HEK293 (cell line): ENCODE data around the gene ADAMTS4.
A peak's percentile ranks its signal among the peaks of the same experiment; 100 is the strongest.

ENCODE experiments used
- CTCF ChIA-PET: fragments of 350-600 bp; formaldehyde crosslinking; extraction: SDS; loops from one replicate; lab custom pipeline; 2021; ENCODE audit warnings: antibody characterized with exemption; lab: Yijun Ruan, JAX
- POLR2A ChIA-PET: fragments of 300-600 bp; formaldehyde crosslinking; extraction: SDS; loops from one replicate; lab custom pipeline; 2020; ENCODE audit warnings: antibody characterized with exemption, inconsistent platforms; lab: Yijun Ruan, JAX
- H3K27ac ChIP-seq: fragments of 200-500 bp; sonication (Bioruptor generic); 2 replicates; pipeline ENCODE4 v1.5.1; 2014; ENCODE audit warnings: low read depth, low read length, control low read depth, inconsistent platforms; ENCODE audit errors: extremely low read depth
- H3K36me3 ChIP-seq, 2 experiments: fragments of 200-500 bp in 1 of 2; sonication (Bioruptor generic) in 1 of 2; 1 replicate in 1 of 2; 2 replicates in 1 of 2; pipeline ENCODE4 v1.5.1; 2014 to 2017; ENCODE audit warnings: inconsistent platforms in 2 of 2, low read length in 2 of 2; ENCODE audit not compliant: control insufficient read depth in 2 of 2, insufficient read depth in 1 of 2
- H3K4me1 ChIP-seq: fragments of 200-500 bp; sonication (Bioruptor generic); 2 replicates; pipeline ENCODE4 v1.5.1; 2014; ENCODE audit warnings: mild to moderate bottlenecking, low read length, inconsistent platforms; ENCODE audit not compliant: control insufficient read depth, insufficient read depth
- H3K4me3 ChIP-seq: 2 replicates; pipeline ENCODE4 v1.5.1; 2011; ENCODE audit warnings: low read depth, mild to moderate bottlenecking, control low read depth, low read length, moderate library complexity
- H3K9me3 ChIP-seq: fragments of 200-500 bp; sonication (Bioruptor generic); 2 replicates; pipeline ENCODE4 v1.5.1; 2014; ENCODE audit warnings: low read depth, low read length, inconsistent platforms; ENCODE audit not compliant: control insufficient read depth, insufficient read depth
- EGR2 ChIP-seq: fragments of 450-650 bp; formaldehyde crosslinking; IDR thresholded peaks from 2 replicates; pipeline ENCODE4 v1.5.1; 2016; ENCODE audit warnings: low read depth, missing biosample characterization, missing genetic modification characterization
- HOXC10 ChIP-seq: sonication (generic); formaldehyde crosslinking; IDR thresholded peaks from 2 replicates; pipeline ENCODE4 v1.8.1; 2023; ENCODE audit warnings: mild to moderate bottlenecking, missing genetic modification reagents
- REPIN1 ChIP-seq: fragments of 450-650 bp; formaldehyde crosslinking; IDR thresholded peaks from 2 replicates; pipeline ENCODE4 v1.5.1; 2017; ENCODE audit warnings: missing biosample characterization, missing genetic modification characterization, low read depth
- SP2 ChIP-seq: fragments of 450-650 bp; formaldehyde crosslinking; IDR thresholded peaks from 2 replicates; pipeline ENCODE4 v1.5.1; 2016; ENCODE audit warnings: missing biosample characterization, missing genetic modification characterization
- TRIM28 ChIP-seq: IDR thresholded peaks from 2 replicates; pipeline ENCODE4 v1.6.1; 2011; ENCODE audit warnings: low read length, control low read depth, borderline replicate concordance
- YY2 ChIP-seq: fragments of 450-650 bp; formaldehyde crosslinking; IDR thresholded peaks from 2 replicates; pipeline ENCODE4 v1.5.1; 2016; ENCODE audit warnings: missing biosample characterization, missing genetic modification characterization
- ZBTB49 ChIP-seq: fragments of 450-650 bp; formaldehyde crosslinking; IDR thresholded peaks from 2 replicates; pipeline ENCODE4 v1.5.1; 2016; ENCODE audit warnings: missing biosample characterization, missing genetic modification characterization, low read depth
- ZEB2 ChIP-seq: fragments of 450-650 bp; formaldehyde crosslinking; IDR thresholded peaks from 2 replicates; pipeline ENCODE4 v1.5.1; 2016; ENCODE audit warnings: missing biosample characterization, missing genetic modification characterization
- ZIC2 ChIP-seq: fragments of 450-650 bp; formaldehyde crosslinking; IDR thresholded peaks from 2 replicates; pipeline ENCODE4 v1.5.1; 2016; ENCODE audit warnings: missing biosample characterization, missing genetic modification characterization
- ZNF121 ChIP-seq: fragments of 450-650 bp; formaldehyde crosslinking; IDR thresholded peaks from 2 replicates; pipeline ENCODE4 v1.5.1; 2016; ENCODE audit warnings: missing biosample characterization, missing genetic modification characterization
- ZNF26 ChIP-seq: fragments of 450-650 bp; formaldehyde crosslinking; IDR thresholded peaks from 2 replicates; pipeline ENCODE4 v1.5.1; 2016; ENCODE audit warnings: missing biosample characterization, missing genetic modification characterization
- ZNF302 ChIP-seq: fragments of 450-650 bp; formaldehyde crosslinking; IDR thresholded peaks from 2 replicates; pipeline ENCODE4 v1.5.1; 2016; ENCODE audit warnings: missing biosample characterization, missing genetic modification characterization, low read depth
- ZNF362 ChIP-seq: fragments of 450-650 bp; formaldehyde crosslinking; IDR thresholded peaks from 2 replicates; pipeline ENCODE4 v1.5.1; 2016; ENCODE audit warnings: missing biosample characterization, missing genetic modification characterization
- ZNF394 ChIP-seq: fragments of 450-650 bp; formaldehyde crosslinking; IDR thresholded peaks from 2 replicates; pipeline ENCODE4 v1.5.1; 2016; ENCODE audit warnings: missing biosample characterization, missing genetic modification characterization, mild to moderate bottlenecking, moderate library complexity, borderline replicate concordance
- ZNF658 ChIP-seq: fragments of 450-650 bp; formaldehyde crosslinking; IDR thresholded peaks from 2 replicates; pipeline ENCODE4; 2016; ENCODE audit warnings: missing biosample characterization, missing genetic modification characterization
- ZNF664 ChIP-seq: fragments of 450-650 bp; formaldehyde crosslinking; IDR thresholded peaks from 2 replicates; pipeline ENCODE4 v1.5.1; 2016; ENCODE audit warnings: missing biosample characterization, missing genetic modification characterization
- ZNF843 ChIP-seq: fragments of 450-650 bp; formaldehyde crosslinking; IDR thresholded peaks from 2 replicates; pipeline ENCODE4 v1.5.1; 2016; ENCODE audit warnings: missing biosample characterization, missing genetic modification characterization
- ZXDB ChIP-seq: fragments of 450-650 bp; formaldehyde crosslinking; IDR thresholded peaks from 2 replicates; pipeline ENCODE4 v1.5.1; 2016; ENCODE audit warnings: missing biosample characterization, missing genetic modification characterization
- TF ChIP-seq, protein P1 (sequence below): fragments of 450-650 bp; formaldehyde crosslinking; IDR thresholded peaks from 2 replicates; pipeline ENCODE4 v1.5.1; 2016; ENCODE audit warnings: missing biosample characterization, missing genetic modification characterization
- TF ChIP-seq, protein P2 (sequence below): fragments of 450-650 bp; formaldehyde crosslinking; IDR thresholded peaks from 2 replicates; pipeline ENCODE4 v1.5.1; 2017; ENCODE audit warnings: missing biosample characterization, mild to moderate bottlenecking, missing genetic modification characterization, moderate library complexity
- TF ChIP-seq, protein P3 (sequence below): fragments of 450-650 bp; formaldehyde crosslinking; IDR thresholded peaks from 2 replicates; pipeline ENCODE4 v1.5.1; 2017; ENCODE audit warnings: missing biosample characterization, missing genetic modification characterization

Gene ADAMTS4

GRCh38 chr1:161199506-161200139 lies 769 bp upstream of the ADAMTS4 start (continued):
- TF ChIP-seq, protein P1, sequence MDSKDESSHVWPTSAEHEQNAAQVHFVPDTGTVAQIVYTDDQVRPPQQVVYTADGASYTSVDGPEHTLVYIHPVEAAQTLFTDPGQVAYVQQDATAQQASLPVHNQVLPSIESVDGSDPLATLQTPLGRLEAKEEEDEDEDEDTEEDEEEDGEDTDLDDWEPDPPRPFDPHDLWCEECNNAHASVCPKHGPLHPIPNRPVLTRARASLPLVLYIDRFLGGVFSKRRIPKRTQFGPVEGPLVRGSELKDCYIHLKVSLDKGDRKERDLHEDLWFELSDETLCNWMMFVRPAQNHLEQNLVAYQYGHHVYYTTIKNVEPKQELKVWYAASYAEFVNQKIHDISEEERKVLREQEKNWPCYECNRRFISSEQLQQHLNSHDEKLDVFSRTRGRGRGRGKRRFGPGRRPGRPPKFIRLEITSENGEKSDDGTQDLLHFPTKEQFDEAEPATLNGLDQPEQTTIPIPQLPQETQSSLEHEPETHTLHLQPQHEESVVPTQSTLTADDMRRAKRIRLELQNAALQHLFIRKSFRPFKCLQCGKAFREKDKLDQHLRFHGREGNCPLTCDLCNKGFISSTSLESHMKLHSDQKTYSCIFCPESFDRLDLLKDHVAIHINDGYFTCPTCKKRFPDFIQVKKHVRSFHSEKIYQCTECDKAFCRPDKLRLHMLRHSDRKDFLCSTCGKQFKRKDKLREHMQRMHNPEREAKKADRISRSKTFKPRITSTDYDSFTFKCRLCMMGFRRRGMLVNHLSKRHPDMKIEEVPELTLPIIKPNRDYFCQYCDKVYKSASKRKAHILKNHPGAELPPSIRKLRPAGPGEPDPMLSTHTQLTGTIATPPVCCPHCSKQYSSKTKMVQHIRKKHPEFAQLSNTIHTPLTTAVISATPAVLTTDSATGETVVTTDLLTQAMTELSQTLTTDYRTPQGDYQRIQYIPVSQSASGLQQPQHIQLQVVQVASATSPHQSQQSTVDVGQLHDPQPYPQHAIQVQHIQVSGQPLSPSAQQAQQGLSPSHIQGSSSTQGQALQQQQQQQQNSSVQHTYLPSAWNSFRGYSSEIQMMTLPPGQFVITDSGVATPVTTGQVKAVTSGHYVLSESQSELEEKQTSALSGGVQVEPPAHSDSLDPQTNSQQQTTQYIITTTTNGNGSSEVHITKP = peak; percentile 72
- no peak for TF ChIP-seq ZBTB49 (tag by site-specific recombination)
- TF ChIP-seq ZNF664 = no peak
- TF ChIP-seq ZNF121 (tag by site-specific recombination) = no peak
- TF ChIP-seq TRIM28 = no peak
- peak; percentile 39; the same call in 1 of the 2 replicates for TF ChIP-seq EGR2
- TF ChIP-seq ZNF843 (tag by site-specific recombination) = no peak
- TF ChIP-seq ZNF658 (tag by site-specific recombination) = no peak
- no peak for TF ChIP-seq ZXDB (tag by site-specific recombination)
- peak; percentile 35 for TF ChIP-seq SP2 (tag by site-specific recombination)
- TF ChIP-seq, protein P2, sequence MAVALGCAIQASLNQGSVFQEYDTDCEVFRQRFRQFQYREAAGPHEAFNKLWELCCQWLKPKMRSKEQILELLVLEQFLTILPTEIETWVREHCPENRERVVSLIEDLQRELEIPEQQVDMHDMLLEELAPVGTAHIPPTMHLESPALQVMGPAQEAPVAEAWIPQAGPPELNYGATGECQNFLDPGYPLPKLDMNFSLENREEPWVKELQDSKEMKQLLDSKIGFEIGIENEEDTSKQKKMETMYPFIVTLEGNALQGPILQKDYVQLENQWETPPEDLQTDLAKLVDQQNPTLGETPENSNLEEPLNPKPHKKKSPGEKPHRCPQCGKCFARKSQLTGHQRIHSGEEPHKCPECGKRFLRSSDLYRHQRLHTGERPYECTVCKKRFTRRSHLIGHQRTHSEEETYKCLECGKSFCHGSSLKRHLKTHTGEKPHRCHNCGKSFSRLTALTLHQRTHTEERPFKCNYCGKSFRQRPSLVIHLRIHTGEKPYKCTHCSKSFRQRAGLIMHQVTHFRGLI = no peak
- no peak for TF ChIP-seq HOXC10 (CRISPR knock-in tag)
- TF ChIP-seq ZIC2 (tag by site-specific recombination) = no peak
- no peak for TF ChIP-seq YY2 (tag by site-specific recombination)
- TF ChIP-seq ZNF302 (tag by site-specific recombination) = no peak
- TF ChIP-seq, protein P3, sequence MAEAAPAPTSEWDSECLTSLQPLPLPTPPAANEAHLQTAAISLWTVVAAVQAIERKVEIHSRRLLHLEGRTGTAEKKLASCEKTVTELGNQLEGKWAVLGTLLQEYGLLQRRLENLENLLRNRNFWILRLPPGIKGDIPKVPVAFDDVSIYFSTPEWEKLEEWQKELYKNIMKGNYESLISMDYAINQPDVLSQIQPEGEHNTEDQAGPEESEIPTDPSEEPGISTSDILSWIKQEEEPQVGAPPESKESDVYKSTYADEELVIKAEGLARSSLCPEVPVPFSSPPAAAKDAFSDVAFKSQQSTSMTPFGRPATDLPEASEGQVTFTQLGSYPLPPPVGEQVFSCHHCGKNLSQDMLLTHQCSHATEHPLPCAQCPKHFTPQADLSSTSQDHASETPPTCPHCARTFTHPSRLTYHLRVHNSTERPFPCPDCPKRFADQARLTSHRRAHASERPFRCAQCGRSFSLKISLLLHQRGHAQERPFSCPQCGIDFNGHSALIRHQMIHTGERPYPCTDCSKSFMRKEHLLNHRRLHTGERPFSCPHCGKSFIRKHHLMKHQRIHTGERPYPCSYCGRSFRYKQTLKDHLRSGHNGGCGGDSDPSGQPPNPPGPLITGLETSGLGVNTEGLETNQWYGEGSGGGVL = peak; percentile 63

DNA sequence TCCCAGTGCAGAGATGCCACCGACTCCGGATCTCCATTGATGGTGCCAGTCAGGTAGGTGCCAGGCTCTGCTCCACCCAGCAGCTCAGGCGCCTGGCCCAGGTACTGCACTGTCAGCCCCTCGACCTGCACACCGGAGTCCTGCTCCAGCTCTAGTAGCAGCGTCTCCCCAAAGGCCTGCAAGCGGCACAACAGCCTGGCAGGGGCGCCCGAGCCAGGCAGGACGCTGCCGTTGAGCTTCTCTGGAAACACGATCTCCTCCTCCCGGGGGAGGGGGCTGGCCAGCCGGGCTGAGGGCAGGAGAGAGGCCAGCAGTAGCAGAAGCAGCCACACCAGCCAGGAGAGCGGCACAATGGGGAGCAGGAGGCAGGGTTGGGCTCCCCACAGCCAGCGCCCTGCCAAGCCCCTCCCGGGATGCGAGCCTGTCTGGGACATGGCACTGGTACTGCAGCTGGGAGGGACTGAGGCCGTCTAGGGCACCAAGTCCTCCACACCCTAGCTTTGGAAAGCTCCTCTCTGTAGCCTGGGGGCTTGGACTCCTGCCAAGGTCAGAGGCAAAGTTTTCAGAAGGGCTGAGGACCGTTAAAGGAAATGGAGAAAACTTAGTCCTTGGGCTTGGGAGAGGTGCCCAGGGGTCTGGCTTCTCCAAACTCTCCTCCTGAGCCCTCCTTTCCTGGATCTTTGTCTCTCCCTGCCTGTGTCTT lies 509 bp downstream of the ADAMTS4 start:
- Histone ChIP-seq H3K4me1 (peaks cover 9% of the 10 kb centered on the region; the same call in 1 of the 2 replicates), H3K9me3 (no peaks in the 10 kb centered on the region), H3K4me3 (no peak overlapping the region), H3K27ac (no peak overlapping the region; the same call in 1 of the 2 replicates), H3K36me3 (peaks cover 2 to 4% of the 10 kb centered on the region in 2 experiments; a peak in 2 of 3 replicates)
- CTCF ChIA-PET = interaction anchor here (0.7 to 1.9 kb wide), 8 partner anchors 10 to 192 kb away, joined by 3 to 14 read pairs (median 4); partner anchors contain the start of gene TOMM40L
- POLR2A ChIA-PET = interaction anchor here (0.5 to 1.9 kb wide), 7 partner anchors 10 to 241 kb away, joined by 3 to 7 read pairs (median 3); partner anchors contain the start of gene TOMM40L
- TF ChIP-seq ZEB2 = no peak
- TF ChIP-seq ZNF658 (tag by site-specific recombination) = no peak
- no peak for TF ChIP-seq EGR2
- TF ChIP-seq ZNF362 (tag by site-specific recombination) = no peak
- no peak for TF ChIP-seq REPIN1 (tag by site-specific recombination)
- peak; percentile 70 for TF ChIP-seq ZIC2 (tag by site-specific recombination)
- TF ChIP-seq ZNF394 (tag by site-specific recombination) = peak; percentile 43; the same call in 1 of the 2 replicates
- TF ChIP-seq ZNF26 (tag by site-specific recombination) = no peak
